ENCODE measurements around the gene MAD2L1.

The MAD2L1 gene

DNA sequence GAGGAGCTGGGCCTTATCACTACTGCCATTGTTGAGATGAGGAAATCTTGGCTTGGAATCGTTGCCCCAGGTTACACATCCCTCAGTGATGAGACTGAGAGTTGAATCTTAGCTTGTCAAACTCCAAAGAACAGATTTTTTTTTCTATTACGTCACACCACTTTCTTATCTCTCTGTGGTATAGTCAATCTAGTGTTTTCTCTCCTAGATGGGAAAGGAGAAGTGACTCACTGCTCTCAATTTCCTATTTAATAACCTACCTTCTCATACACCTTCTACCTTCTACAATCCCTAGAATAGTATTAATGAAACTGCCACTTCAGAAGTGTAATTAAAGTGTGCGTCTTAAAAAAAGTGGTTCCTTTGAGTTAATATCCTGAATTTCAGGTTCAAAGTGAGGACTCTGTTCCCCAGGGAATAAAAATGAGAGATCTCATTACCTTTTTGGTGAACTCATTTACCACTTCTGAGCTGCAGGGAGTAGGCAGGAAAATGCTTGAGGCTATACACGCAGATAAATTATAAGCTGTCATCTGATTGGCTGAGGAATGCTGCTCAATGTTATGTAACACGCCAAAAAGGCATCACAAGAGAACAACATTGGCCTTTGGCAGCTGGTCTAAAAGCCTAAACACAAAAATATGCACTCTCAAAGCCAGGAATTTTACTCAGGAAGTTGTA is 59.3 kb downstream of the MAD2L1 start (continued):
- no peak for TF ChIP-seq ZNF560 (tag by site-specific recombination; IDR thresholded peaks at IDR 0.05; ENCODE audit: borderline replicate concordance)
